HepG2 (cell line): ENCODE measurements around the gene MUC13. TPM values are rescaled to one million over a fixed set of nuclear protein-coding genes. Genes with fewer than 3 reads are reported as not detected.
A peak's percentile ranks its signal among the peaks of the same experiment; 100 is the strongest.

Experiments
- ATAC-seq: fragments of 200-7000 bp; cut with Tn5 transposase; 3 replicates; pipeline ENCODE4 v1.9.1; 2020; ENCODE audit warnings: mild to moderate bottlenecking, moderate library complexity
- BruUV-seq: library from RNA; stranded (reverse); fragments of 400-500 nt; replicated peaks from 2 replicates; lab custom pipeline; 2021; lab: Mats Ljungman, UMichigan
- CTCF ChIA-PET: fragments of 300-600 bp; formaldehyde crosslinking; extraction: SDS; loops from one replicate; lab custom pipeline; 2021; ENCODE audit warnings: low total read pairs, inconsistent platforms, low intra/inter-chr PET ratio; lab: Yijun Ruan, JAX
- POLR2A ChIA-PET: fragments of 350-600 bp; sonication (Branson Sonifier 250); formaldehyde crosslinking; loops from one replicate; lab custom pipeline; 2020; ENCODE audit warnings: antibody characterized with exemption, inconsistent platforms; lab: Yijun Ruan, JAX
- DNase-seq: peaks from one replicate; pipeline ENCODE4 v3.0.0-alpha.2; 2015; ENCODE audit warnings: low spot score
- FAIRE-seq: peaks from 3 replicates; lab custom pipeline; 2011; peaks lifted over from hg19 to GRCh38; lab: Jason Lieb, UNC
- H2AFZ ChIP-seq: one replicate; pipeline ENCODE4 v1.6.1; 2011; ENCODE audit warnings: low read length, inconsistent platforms
- H3K27ac ChIP-seq: fragments of 300-600 bp; 3 replicates; pipeline ENCODE4 v1.8.0; 2011; ENCODE audit warnings: mixed run types, mild to moderate bottlenecking, mixed read lengths, low read length, inconsistent platforms; ENCODE audit not compliant: insufficient read depth; ENCODE audit errors: extremely low read length
- H3K27me3 ChIP-seq, 2 experiments: fragments of 200-600 bp in 1 of 2; 2 replicates in 1 of 2; 3 replicates in 1 of 2; pipeline versions ENCODE4 v1.6.0 to v1.8.0; 2011; ENCODE audit warnings: low read length in 2 of 2, mild to moderate bottlenecking in 2 of 2, moderate library complexity in 2 of 2, inconsistent platforms in 1 of 2; ENCODE audit not compliant: insufficient read depth in 2 of 2, control insufficient read depth in 1 of 2
- H3K36me3 ChIP-seq, 2 experiments: fragments of 200-600 bp in 1 of 2; replicated peaks in 1 of 2; 2 replicates in 1 of 2; 3 replicates in 1 of 2; pipeline versions ENCODE4 v1.5.1 to v1.8.0; 2011; ENCODE audit warnings: low read length in 2 of 2, inconsistent platforms in 1 of 2; ENCODE audit not compliant: insufficient read depth in 2 of 2, control insufficient read depth in 1 of 2
- H3K4me1 ChIP-seq: 2 replicates; pipeline ENCODE4 v1.5.1; 2012; ENCODE audit warnings: low read length, inconsistent platforms; ENCODE audit not compliant: insufficient read depth
- H3K4me2 ChIP-seq: 2 replicates; pipeline ENCODE4 v1.6.0; 2011; ENCODE audit warnings: low read depth, low read length, inconsistent platforms
- H3K4me3 ChIP-seq, 3 experiments: fragments of 200-600 bp in 1 of 3; sonication (generic), shearing (Covaris generic) in 1 of 3; replicated peaks in 1 of 3; 2 replicates each; pipeline ENCODE4 v1.5.1; 2011 to 2016; ENCODE audit warnings: low read length in 3 of 3, inconsistent platforms in 2 of 3, low read depth in 2 of 3, mild to moderate bottlenecking in 2 of 3, control low read depth in 1 of 3, mixed read lengths in 1 of 3; ENCODE audit not compliant: insufficient read depth in 1 of 3
- H3K79me2 ChIP-seq: one replicate; pipeline ENCODE4 v1.6.1; 2011; ENCODE audit warnings: low read length, inconsistent platforms; ENCODE audit not compliant: insufficient read depth
- H3K9ac ChIP-seq: 2 replicates; pipeline ENCODE4 v1.6.0; 2011; ENCODE audit warnings: mild to moderate bottlenecking, low read depth, low read length, inconsistent platforms; ENCODE audit not compliant: insufficient read depth
- H3K9me3 ChIP-seq: 2 replicates; pipeline ENCODE4 v1.5.1; 2012; ENCODE audit warnings: mild to moderate bottlenecking, low read length
- H4K20me1 ChIP-seq: 2 replicates; pipeline ENCODE4 v1.6.0; 2011; ENCODE audit warnings: inconsistent platforms, mild to moderate bottlenecking, low read length, moderate library complexity; ENCODE audit not compliant: insufficient read depth
- FOXC1 ChIP-seq: sonication (generic); formaldehyde crosslinking; IDR thresholded peaks from 2 replicates; pipeline ENCODE4 v1.8.0; 2022; ENCODE audit warnings: mild to moderate bottlenecking, missing genetic modification reagents, borderline replicate concordance
- GABPB1 ChIP-seq: IDR thresholded peaks from 2 replicates; pipeline ENCODE4 v1.6.1; 2016; ENCODE audit warnings: mild to moderate bottlenecking, missing genetic modification reagents, moderate library complexity, missing compliant biosample characterization
- MIXL1 ChIP-seq: IDR thresholded peaks from 2 replicates; pipeline ENCODE4 v1.6.1; 2016
- NKX3-1 ChIP-seq: sonication (generic); formaldehyde crosslinking; IDR thresholded peaks from 2 replicates; pipeline ENCODE4 v1.5.0; 2020; ENCODE audit warnings: missing genetic modification reagents
- PAX8 ChIP-seq: sonication (generic); formaldehyde crosslinking; IDR thresholded peaks from 2 replicates; pipeline ENCODE4 v1.8.0; 2022; ENCODE audit warnings: mild to moderate bottlenecking, missing genetic modification reagents, borderline replicate concordance
- SRF ChIP-seq: IDR thresholded peaks from 2 replicates; pipeline ENCODE4 v1.6.1; 2011; ENCODE audit warnings: mild to moderate bottlenecking, low read depth, low read length, moderate library complexity
- TBL1XR1 ChIP-seq: fragments of 150-350 bp; IDR thresholded peaks from 2 replicates; pipeline ENCODE4 v1.6.1; 2014; ENCODE audit warnings: borderline replicate concordance, low read length; ENCODE audit not compliant: partially characterized antibody
- THAP11 ChIP-seq: IDR thresholded peaks from 2 replicates; pipeline ENCODE4 v1.6.1; 2016; ENCODE audit warnings: missing biosample characterization, missing genetic modification reagents
- ZC3H13 ChIP-seq: sonication (generic); formaldehyde crosslinking; IDR thresholded peaks from 2 replicates; pipeline ENCODE4 v1.8.1; 2023; ENCODE audit warnings: mild to moderate bottlenecking, missing genetic modification reagents, moderate library complexity
- WGBS: methylation state at CpG from one replicate; pipeline ENCODE4 v1.1.6; 2017; ENCODE audit warnings: low lambda C conversion rate; 5-methylcytosine and 5-hydroxymethylcytosine counted together
- in situ Hi-C: cut with HindIII; loops from 2 replicates; pipeline ENCODE4 v1.10.0; 2017; ENCODE audit warnings: low pct_unique_long_range_greater_than_20kb; ENCODE audit not compliant: extremely low pct_ligation_motif_present
- intact Hi-C: fragments of 100-400 bp; cut with micrococcal nuclease; formaldehyde crosslinking; loops from one replicate; pipeline ENCODE4 v1.10.0; 2022; ENCODE audit not compliant: unreplicated experiment
- polyA plus RNA-seq, 8 experiments: library from polyadenylated mRNA; depleted of rRNA in 3 of 8; stranded (reverse) in 7 of 8; unstranded in 1 of 8; fragments of >200 nt; fragmentation: Illumina TruSeq in 4 of 8; extraction: Trizol in 4 of 8; gene quantifications; 2 replicates each; pipeline versions ENCODE4 v1.2.1 to v1.2.3, GENCODE V29; 2011 to 2016; ENCODE audit warnings: low read depth in 4 of 8, missing spikeins in 1 of 8, mixed read lengths in 1 of 8; ENCODE audit not compliant: insufficient read depth in 1 of 8
- total RNA-seq, 5 experiments: library from RNA; depleted of rRNA; stranded (reverse); fragments of >200 nt; fragmentation: Illumina TruSeq; extraction: Trizol; gene quantifications; 2 replicates each; pipeline ENCODE4 v1.2.3, GENCODE V29; 2016; ENCODE audit warnings: low read depth in 1 of 5
- TF ChIP-seq, protein P1 (sequence below): IDR thresholded peaks from 2 replicates; pipeline ENCODE4 v1.6.1; 2012; ENCODE audit warnings: low read length, improper control_type of control experiment
- TF ChIP-seq, protein P2 (sequence below): sonication (generic); formaldehyde crosslinking; conservative IDR thresholded peaks from 2 replicates; pipeline ENCODE4 v1.4.0; 2020; ENCODE audit warnings: missing genetic modification reagents
- TF ChIP-seq, protein P3 (sequence below): sonication (generic); formaldehyde crosslinking; IDR thresholded peaks from 2 replicates; pipeline ENCODE4 v1.5.0; 2020; ENCODE audit warnings: mild to moderate bottlenecking, missing genetic modification reagents, moderate library complexity

The MUC13 gene
- total and polyA plus RNA-seq, 2 of the 13 experiments (the other 11 are each of a cell fraction or from before 2014, with no cell fraction given), result 0.04 to 1.2 TPM

DNA sequence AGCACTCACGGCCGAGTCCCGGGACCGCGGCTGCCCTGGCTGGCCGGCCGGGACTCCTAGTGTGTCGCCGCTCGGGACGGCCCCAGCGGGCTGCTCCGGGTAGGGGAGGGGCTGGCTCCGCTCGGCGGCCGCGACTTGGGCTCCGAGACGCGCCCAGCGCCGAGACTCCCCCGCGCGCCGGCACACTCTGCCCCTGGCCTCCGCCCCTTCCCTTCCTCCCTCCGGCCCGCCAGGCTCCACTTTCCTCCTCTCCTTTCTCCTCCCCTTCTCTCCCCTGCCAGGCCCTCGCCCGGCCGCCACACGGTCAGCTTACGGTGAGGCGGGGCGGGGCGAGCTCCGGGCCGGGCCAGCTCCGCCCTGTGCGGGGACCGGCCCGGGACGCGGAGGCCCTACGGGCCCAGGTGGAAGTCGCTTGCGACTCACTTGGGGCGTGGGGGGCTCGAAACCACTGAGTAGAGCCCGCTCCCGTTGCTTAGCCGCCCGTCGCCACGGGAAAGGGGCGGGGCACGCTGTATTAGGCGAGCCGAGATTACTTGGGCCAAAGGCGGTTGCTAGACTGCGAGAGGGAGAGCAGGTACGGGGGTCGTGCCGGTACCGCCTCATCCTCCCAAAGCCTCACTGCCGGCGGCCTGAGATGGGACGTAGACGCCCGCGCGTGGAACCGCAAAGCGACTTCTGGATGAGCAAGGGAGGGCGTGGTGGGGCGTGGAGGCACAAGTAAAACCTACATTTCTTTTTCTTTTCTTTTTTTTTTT, 47.2 kb downstream of the MUC13 start, which contains the start of gene ITGB5 (continued):
- 0 out of 2 replicates have a peak, but pooled peaks have one; percentile 34 for TF ChIP-seq NKX3-1 (CRISPR knock-in tag)
- peak; percentile 43; the same call in 1 of the 2 replicates for TF ChIP-seq FOXC1 (CRISPR knock-in tag)

DNA sequence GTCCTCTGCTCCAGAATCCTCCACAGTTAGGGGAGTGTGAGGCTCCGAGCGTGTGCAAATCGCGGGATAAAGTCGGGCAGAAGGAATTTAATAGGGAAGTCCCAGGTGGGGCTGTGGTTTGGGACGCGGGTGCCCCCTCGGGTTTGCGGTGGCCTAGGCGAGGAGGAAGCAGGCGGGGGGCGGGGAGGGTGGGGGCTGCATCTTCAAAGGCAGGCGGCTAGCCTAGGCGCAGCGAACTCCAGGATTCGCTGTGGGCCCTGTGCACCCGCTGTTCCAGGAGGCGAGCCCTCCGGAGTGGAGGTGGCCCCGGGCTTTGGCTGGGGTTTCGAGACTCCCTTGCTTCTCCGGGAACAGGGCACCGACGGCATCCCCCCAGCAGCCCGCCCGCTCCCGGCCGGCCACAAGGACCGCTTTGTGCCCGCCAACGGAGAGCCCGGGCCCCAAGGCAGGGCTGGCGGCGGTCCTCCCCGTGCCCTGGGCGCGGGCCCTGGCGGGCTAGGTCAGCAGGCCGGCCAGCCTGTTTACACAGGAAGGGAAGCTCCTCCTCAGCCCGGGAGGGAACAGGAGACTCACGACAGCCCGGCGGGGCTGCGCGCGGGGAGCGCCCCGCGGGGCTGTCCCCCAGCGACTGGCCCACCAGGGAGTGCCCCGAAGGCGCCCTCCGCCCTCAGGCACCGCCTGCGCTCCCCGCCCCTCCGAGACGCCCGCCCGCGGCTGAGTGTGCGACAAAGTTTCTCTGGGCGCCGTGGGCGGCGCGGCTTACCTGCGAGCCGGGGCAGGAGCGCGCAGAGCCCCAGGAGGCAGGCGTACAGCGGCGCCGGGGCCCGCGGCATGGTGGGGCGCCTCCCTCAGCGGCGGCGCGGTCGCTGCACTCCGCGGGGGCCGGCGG, 48.1 kb downstream of the MUC13 start:
- H3K79me2 ChIP-seq, result peaks cover 46% of the 10 kb centered on the region
- under 1% methylated on average over 27 of the region's 87 CpGs for WGBS
- peaks cover 71% of the 10 kb centered on the region for H3K4me1 ChIP-seq
- FAIRE-seq (no peak), ATAC-seq (peak; percentile 88), DNase-seq (peak; percentile 68)
- H4K20me1 ChIP-seq, result no peaks in the 10 kb centered on the region
- ChIA-PET CTCF (no interaction called here), POLR2A (interaction anchor here (0.6 to 2.4 kb wide), 14 partner anchors 9 to 187 kb away, joined by 4 to 18 read pairs (median 9); partner anchors contain the start of gene UMPS)
- peaks cover 2 to 5% of the 10 kb centered on the region in 2 experiments; a peak in 3 of 5 replicates for H3K36me3 ChIP-seq
- intact Hi-C loops, result loop anchor here (2.0 to 5.0 kb wide), 2 partner anchors 52 to 124 kb away; no protein-coding TSS in a partner anchor
- no TSS peak for BruUV-seq
- peak overlapping the region; percentile 92 for H3K9ac ChIP-seq
- peak overlapping the region; percentile 82 to 85 (median 85) for H3K4me3 ChIP-seq
- peak overlapping the region; percentile 98 for H3K4me2 ChIP-seq
- no peak overlapping the region for H2AFZ ChIP-seq
- peak overlapping the region; percentile 90 for H3K27ac ChIP-seq
- no peaks in the 10 kb centered on the region for H3K9me3 ChIP-seq
- in situ Hi-C loops, result no loop called here
- no peaks in the 10 kb centered on the region for H3K27me3 ChIP-seq
- TF ChIP-seq ZC3H13 (CRISPR knock-in tag) (no peak), PAX8 (CRISPR knock-in tag) (no peak), MIXL1 (CRISPR knock-in tag) (no peak), THAP11 (peak; percentile 39; the same call in 1 of the 2 replicates), GABPB1 (peak; percentile 72), TBL1XR1 (no peak), SRF (no peak)
- TF ChIP-seq, protein P1, sequence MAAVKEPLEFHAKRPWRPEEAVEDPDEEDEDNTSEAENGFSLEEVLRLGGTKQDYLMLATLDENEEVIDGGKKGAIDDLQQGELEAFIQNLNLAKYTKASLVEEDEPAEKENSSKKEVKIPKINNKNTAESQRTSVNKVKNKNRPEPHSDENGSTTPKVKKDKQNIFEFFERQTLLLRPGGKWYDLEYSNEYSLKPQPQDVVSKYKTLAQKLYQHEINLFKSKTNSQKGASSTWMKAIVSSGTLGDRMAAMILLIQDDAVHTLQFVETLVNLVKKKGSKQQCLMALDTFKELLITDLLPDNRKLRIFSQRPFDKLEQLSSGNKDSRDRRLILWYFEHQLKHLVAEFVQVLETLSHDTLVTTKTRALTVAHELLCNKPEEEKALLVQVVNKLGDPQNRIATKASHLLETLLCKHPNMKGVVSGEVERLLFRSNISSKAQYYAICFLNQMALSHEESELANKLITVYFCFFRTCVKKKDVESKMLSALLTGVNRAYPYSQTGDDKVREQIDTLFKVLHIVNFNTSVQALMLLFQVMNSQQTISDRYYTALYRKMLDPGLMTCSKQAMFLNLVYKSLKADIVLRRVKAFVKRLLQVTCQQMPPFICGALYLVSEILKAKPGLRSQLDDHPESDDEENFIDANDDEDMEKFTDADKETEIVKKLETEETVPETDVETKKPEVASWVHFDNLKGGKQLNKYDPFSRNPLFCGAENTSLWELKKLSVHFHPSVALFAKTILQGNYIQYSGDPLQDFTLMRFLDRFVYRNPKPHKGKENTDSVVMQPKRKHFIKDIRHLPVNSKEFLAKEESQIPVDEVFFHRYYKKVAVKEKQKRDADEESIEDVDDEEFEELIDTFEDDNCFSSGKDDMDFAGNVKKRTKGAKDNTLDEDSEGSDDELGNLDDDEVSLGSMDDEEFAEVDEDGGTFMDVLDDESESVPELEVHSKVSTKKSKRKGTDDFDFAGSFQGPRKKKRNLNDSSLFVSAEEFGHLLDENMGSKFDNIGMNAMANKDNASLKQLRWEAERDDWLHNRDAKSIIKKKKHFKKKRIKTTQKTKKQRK, result no peak
- TF ChIP-seq, protein P2, sequence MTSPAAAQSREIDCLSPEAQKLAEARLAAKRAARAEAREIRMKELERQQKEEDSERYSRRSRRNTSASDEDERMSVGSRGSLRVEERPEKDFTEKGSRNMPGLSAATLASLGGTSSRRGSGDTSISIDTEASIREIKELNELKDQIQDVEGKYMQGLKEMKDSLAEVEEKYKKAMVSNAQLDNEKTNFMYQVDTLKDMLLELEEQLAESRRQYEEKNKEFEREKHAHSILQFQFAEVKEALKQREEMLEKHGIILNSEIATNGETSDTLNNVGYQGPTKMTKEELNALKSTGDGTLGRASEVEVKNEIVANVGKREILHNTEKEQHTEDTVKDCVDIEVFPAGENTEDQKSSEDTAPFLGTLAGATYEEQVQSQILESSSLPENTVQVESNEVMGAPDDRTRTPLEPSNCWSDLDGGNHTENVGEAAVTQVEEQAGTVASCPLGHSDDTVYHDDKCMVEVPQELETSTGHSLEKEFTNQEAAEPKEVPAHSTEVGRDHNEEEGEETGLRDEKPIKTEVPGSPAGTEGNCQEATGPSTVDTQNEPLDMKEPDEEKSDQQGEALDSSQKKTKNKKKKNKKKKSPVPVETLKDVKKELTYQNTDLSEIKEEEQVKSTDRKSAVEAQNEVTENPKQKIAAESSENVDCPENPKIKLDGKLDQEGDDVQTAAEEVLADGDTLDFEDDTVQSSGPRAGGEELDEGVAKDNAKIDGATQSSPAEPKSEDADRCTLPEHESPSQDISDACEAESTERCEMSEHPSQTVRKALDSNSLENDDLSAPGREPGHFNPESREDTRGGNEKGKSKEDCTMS (CRISPR knock-in tag), result no peak
- TF ChIP-seq, protein P3, sequence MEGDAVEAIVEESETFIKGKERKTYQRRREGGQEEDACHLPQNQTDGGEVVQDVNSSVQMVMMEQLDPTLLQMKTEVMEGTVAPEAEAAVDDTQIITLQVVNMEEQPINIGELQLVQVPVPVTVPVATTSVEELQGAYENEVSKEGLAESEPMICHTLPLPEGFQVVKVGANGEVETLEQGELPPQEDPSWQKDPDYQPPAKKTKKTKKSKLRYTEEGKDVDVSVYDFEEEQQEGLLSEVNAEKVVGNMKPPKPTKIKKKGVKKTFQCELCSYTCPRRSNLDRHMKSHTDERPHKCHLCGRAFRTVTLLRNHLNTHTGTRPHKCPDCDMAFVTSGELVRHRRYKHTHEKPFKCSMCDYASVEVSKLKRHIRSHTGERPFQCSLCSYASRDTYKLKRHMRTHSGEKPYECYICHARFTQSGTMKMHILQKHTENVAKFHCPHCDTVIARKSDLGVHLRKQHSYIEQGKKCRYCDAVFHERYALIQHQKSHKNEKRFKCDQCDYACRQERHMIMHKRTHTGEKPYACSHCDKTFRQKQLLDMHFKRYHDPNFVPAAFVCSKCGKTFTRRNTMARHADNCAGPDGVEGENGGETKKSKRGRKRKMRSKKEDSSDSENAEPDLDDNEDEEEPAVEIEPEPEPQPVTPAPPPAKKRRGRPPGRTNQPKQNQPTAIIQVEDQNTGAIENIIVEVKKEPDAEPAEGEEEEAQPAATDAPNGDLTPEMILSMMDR (CRISPR knock-in tag), result no peak
